K562 (cell line): Measurements from ENCODE around the gene BIRC5. TPM values are rescaled to one million over a fixed set of nuclear protein-coding genes. Genes with fewer than 3 reads are reported as not detected.

Experiments used
- ATAC-seq: fragments of 200-7000 bp; cut with Tn5 transposase; 3 replicates; pipeline ENCODE4 v1.9.1; 2020; ENCODE audit warnings: moderate library complexity
- BruUV-seq: library from RNA; stranded (reverse); fragments of 400-500 nt; replicated peaks from 2 replicates; lab custom pipeline; 2021; lab: Mats Ljungman, UMichigan
- CTCF ChIA-PET: fragments of 300-600 bp; formaldehyde crosslinking; extraction: SDS; loops from one replicate; lab custom pipeline; 2021; ENCODE audit warnings: low intra/inter-chr PET ratio; lab: Yijun Ruan, JAX
- POLR2A ChIA-PET: fragments of 300-600, 350-650 bp; sonication (Branson Sonifier 250); formaldehyde crosslinking; extraction: SDS; loops from one replicate; lab custom pipeline; 2021; ENCODE audit warnings: antibody characterized with exemption, inconsistent platforms; lab: Yijun Ruan, JAX
- DNase-seq, 4 experiments: peaks; one replicate each; pipeline versions ENCODE4 v3.0.0 to v3.0.0-alpha.2; 2011 to 2018; ENCODE audit warnings: low spot score in 3 of 4, mixed read lengths in 3 of 4; ENCODE audit errors: extremely low read depth in 1 of 4
- FAIRE-seq: peaks from 2 replicates; lab custom pipeline; 2011; peaks lifted over from hg19 to GRCh38; lab: Jason Lieb, UNC
- H2AFZ ChIP-seq: 2 replicates; pipeline ENCODE4 v1.6.0; 2011; ENCODE audit warnings: low read depth, low read length, control low read depth, inconsistent platforms
- H3K27ac ChIP-seq: fragments of 200-600 bp; 3 replicates; pipeline ENCODE4 v1.8.0; 2011; ENCODE audit warnings: low read depth, mild to moderate bottlenecking, control low read depth, inconsistent platforms, low read length, moderate library complexity, mixed read lengths; ENCODE audit errors: extremely low read depth
- H3K27me3 ChIP-seq, 2 experiments: fragments of 300-600 bp in 1 of 2; 2 replicates in 1 of 2; 3 replicates in 1 of 2; pipeline versions ENCODE4 v1.6.0 to v1.8.0; 2011; ENCODE audit warnings: inconsistent platforms in 2 of 2, low read length in 2 of 2, mild to moderate bottlenecking in 1 of 2, mixed read lengths in 1 of 2, moderate library complexity in 1 of 2; ENCODE audit not compliant: control insufficient read depth in 2 of 2, insufficient read depth in 2 of 2
- H3K36me3 ChIP-seq: fragments of 300-600 bp; 3 replicates; pipeline ENCODE4 v1.8.0; 2011; ENCODE audit warnings: mild to moderate bottlenecking, low read length, inconsistent platforms; ENCODE audit not compliant: control insufficient read depth, insufficient read depth
- H3K4me1 ChIP-seq, 2 experiments: fragments of 200-600 bp in 1 of 2; replicated peaks in 1 of 2; 2 replicates in 1 of 2; 3 replicates in 1 of 2; pipeline versions ENCODE4 v1.5.1 to v1.8.0; 2011; ENCODE audit warnings: inconsistent platforms in 2 of 2, low read length in 2 of 2, mild to moderate bottlenecking in 1 of 2, mixed read lengths in 1 of 2, moderate library complexity in 1 of 2; ENCODE audit not compliant: control insufficient read depth in 2 of 2, insufficient read depth in 2 of 2
- H3K4me2 ChIP-seq: 2 replicates; pipeline ENCODE4 v1.6.1; 2011; ENCODE audit warnings: low read length, control low read depth, inconsistent platforms, mixed read lengths; ENCODE audit not compliant: insufficient read depth
- H3K4me3 ChIP-seq: fragments of 200-600 bp; sonication (generic), shearing (Covaris generic); 2 replicates; pipeline ENCODE4 v1.5.1; 2016; ENCODE audit warnings: control low read depth, inconsistent platforms
- H3K79me2 ChIP-seq: fragments of 200-600 bp; 3 replicates; pipeline ENCODE4 v1.8.0; 2011; ENCODE audit warnings: low read length, inconsistent platforms; ENCODE audit not compliant: control insufficient read depth, insufficient read depth
- H3K9ac ChIP-seq, 2 experiments: 2 replicates each; pipeline versions ENCODE4 v1.6.0 to v1.6.1; 2011; ENCODE audit warnings: low read depth in 2 of 2, low read length in 2 of 2, control low read depth in 1 of 2, inconsistent platforms in 1 of 2, mild to moderate bottlenecking in 1 of 2, mixed read lengths in 1 of 2; ENCODE audit not compliant: insufficient read depth in 1 of 2
- H3K9me1 ChIP-seq: one replicate; pipeline ENCODE4 v1.6.0; 2011; ENCODE audit warnings: inconsistent platforms, mild to moderate bottlenecking, low read length, moderate library complexity; ENCODE audit not compliant: control insufficient read depth, insufficient read depth
- H3K9me3 ChIP-seq: replicated peaks from 2 replicates; pipeline ENCODE4 v1.5.1; 2011; ENCODE audit warnings: low read depth, low read length, inconsistent platforms; ENCODE audit not compliant: control insufficient read depth, insufficient read depth
- H4K20me1 ChIP-seq: replicated peaks from 2 replicates; pipeline ENCODE4 v1.6.1; 2011; ENCODE audit warnings: low read length, inconsistent platforms, mixed read lengths; ENCODE audit not compliant: control insufficient read depth, insufficient read depth
- ADNP ChIP-seq: fragments of 200-800 bp; sonication (Bioruptor generic); IDR thresholded peaks from 2 replicates; pipeline ENCODE4 v1.6.1; 2016; ENCODE audit warnings: missing genetic modification characterization, missing compliant biosample characterization
- BCOR ChIP-seq: fragments of 450-650 bp; IDR thresholded peaks from 2 replicates; pipeline ENCODE4 v1.6.1; 2016
- CBFA2T3 ChIP-seq: fragments of 450-650 bp; IDR thresholded peaks from 2 replicates; pipeline ENCODE4 v1.6.1; 2017
- CBX1 ChIP-seq: sonication (generic); IDR thresholded peaks from 2 replicates; pipeline ENCODE4 v1.6.1; 2016; ENCODE audit warnings: antibody characterized with exemption, low read depth, mild to moderate bottlenecking
- HDAC2 ChIP-seq: fragments of 450-650 bp; IDR thresholded peaks from 2 replicates; pipeline ENCODE4 v1.6.1; 2016; ENCODE audit warnings: mild to moderate bottlenecking
- KDM1A ChIP-seq, 2 experiments: fragments of 450-650 bp; IDR thresholded peaks; 2 replicates each; pipeline ENCODE4 v1.6.1; 2016; ENCODE audit warnings: mild to moderate bottlenecking in 2 of 2
- NR3C1 ChIP-seq: sonication (generic); formaldehyde crosslinking; IDR thresholded peaks from 2 replicates; pipeline ENCODE4 v1.8.1; 2022; ENCODE audit warnings: missing genetic modification reagents
- OTX1 ChIP-seq: fragments of 450-650 bp; formaldehyde crosslinking; IDR thresholded peaks from 2 replicates; pipeline ENCODE4 v1.4.0; 2022; ENCODE audit warnings: mild to moderate bottlenecking
- RBM25 ChIP-seq: fragments of 200-400 bp; formaldehyde crosslinking; IDR thresholded peaks from 2 replicates; pipeline ENCODE4 v1.6.1; 2018; ENCODE audit warnings: low read length, low read depth, moderate library complexity; ENCODE audit not compliant: severe bottlenecking
- REST ChIP-seq, 2 experiments: fragments of 450-650 bp; formaldehyde crosslinking in 1 of 2; IDR thresholded peaks; 2 replicates each; pipeline versions ENCODE4 v1.4.0 to v1.6.1; 2014 to 2020; ENCODE audit warnings: mild to moderate bottlenecking in 2 of 2, borderline replicate concordance in 1 of 2, low read depth in 1 of 2
- SMARCA5 ChIP-seq: fragments of 450-650 bp; IDR thresholded peaks from 2 replicates; pipeline ENCODE4 v1.6.1; 2016
- SP1 ChIP-seq: sonication (generic); formaldehyde crosslinking; IDR thresholded peaks from 2 replicates; pipeline ENCODE4 v1.8.1; 2022; ENCODE audit warnings: mild to moderate bottlenecking, missing genetic modification reagents
- ZKSCAN1 ChIP-seq: fragments of 150-350 bp; IDR thresholded peaks from 2 replicates; pipeline ENCODE4 v1.6.1; 2016; ENCODE audit warnings: low read depth, low read length
- WGBS: fragments of 100-300 bp; shearing (Covaris generic); methylation state at CpG from one replicate; pipeline ENCODE4 v1.1.6; 2016; ENCODE audit warnings: low coverage, mixed read lengths; ENCODE audit not compliant: insufficient coverage; ENCODE audit errors: missing lambda C conversion rate; 5-methylcytosine and 5-hydroxymethylcytosine counted together
- in situ Hi-C: fragments of 300-500 bp; cut with MboI; formaldehyde crosslinking; loops from 4 replicates; pipeline ENCODE4 v1.15.0; 2018; ENCODE audit warnings: inconsistent platforms, mixed read lengths
- intact Hi-C: fragments of 100-400 bp; cut with micrococcal nuclease; formaldehyde crosslinking; loops from 2 replicates; pipeline ENCODE4 v1.14.2; 2022
- polyA plus RNA-seq, 8 experiments: library from polyadenylated mRNA; depleted of rRNA in 4 of 8; stranded (reverse) in 5 of 8; unstranded in 3 of 8; fragments of >200 nt; fragmentation: Nextera tagmentation in 2 of 8; fragmentation: Illumina TruSeq in 1 of 8; extraction: Ambion mirVana in 2 of 8; extraction: Trizol in 1 of 8; gene quantifications; 2 replicates each; pipeline versions ENCODE4 v1.2.1 to v1.2.3, GENCODE V29; 2011 to 2014; ENCODE audit warnings: inconsistent platforms in 1 of 8, missing spikeins in 1 of 8
- total RNA-seq, 7 experiments: library from RNA; depleted of rRNA in 6 of 7; stranded (reverse); fragments of >200 nt in 6 of 7; fragmentation: Illumina TruSeq in 2 of 7; extraction: Trizol in 2 of 7; gene quantifications; 2 replicates each; pipeline versions ENCODE4 v1.2.1 to v1.2.3, GENCODE V29; 2011 to 2021; ENCODE audit warnings: low replicate concordance in 1 of 7
- TF ChIP-seq, protein P1 (sequence below): fragments of 450-650 bp; formaldehyde crosslinking; IDR thresholded peaks from 2 replicates; pipeline ENCODE4 v1.4.0; 2020; ENCODE audit warnings: mild to moderate bottlenecking

The BIRC5 gene
- total and polyA plus RNA-seq, 9 of the 15 experiments (the other 6 are each of a cell fraction or from before 2014, with no cell fraction given) = 64.4 to 140 (median 101) TPM

DNA sequence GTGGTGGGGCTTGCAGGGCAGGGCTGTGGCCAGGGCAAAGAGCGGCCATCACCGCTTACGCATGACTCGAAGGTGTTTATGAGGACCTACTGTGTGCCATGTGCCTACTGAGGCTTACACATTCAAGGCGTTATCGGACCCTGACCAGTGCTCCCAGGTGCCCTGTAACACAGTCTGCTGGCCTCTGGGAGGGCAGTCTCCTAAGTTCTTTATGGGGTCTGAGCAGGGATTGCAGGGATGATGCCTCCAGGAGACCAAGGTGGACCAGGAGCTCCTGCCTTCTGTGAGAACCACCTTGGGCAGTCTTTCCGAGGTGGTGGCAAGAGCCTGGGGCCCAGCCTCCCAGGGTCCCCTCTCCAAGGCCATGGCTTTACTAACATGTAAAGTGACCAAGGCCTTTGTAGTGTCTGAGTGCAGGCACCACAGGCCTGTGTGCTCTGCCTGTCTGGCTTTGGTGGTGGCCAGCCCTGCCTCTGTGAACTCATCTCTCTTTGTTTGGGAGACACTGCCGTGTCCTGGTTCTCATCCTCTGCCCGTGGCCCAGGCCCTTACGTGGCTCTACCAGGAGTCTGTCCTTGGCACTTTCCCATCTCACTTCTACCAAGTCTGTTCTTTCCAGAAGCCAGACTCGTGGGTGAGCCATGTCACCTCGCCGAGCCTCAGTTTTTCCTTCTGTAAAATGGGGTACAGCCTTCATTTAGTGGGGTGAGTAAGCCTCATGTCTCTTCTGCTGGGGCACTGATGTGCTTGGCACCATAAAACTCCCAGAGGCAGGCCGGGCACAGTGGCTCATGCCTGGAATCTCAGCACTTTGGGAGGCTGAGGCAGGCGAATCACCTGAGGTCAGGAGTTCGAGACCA lies 49.1 kb upstream of the BIRC5 start:
- POLR2A ChIA-PET = no interaction called here
- Histone ChIP-seq H3K27me3 (no peaks in the 10 kb centered on the region), H4K20me1 (peaks cover 8% of the 10 kb centered on the region), H3K4me1 (peaks cover 24 to 59% of the 10 kb centered on the region in 2 experiments; a peak in 4 of 5 replicates), H2AFZ (no peak overlapping the region), H3K79me2 (peaks cover 22% of the 10 kb centered on the region), H3K9ac (peak overlapping the region in 1 of 2 experiments; percentile 42; a peak in 1 of 4 replicates)
- intact Hi-C loops = loop anchor here (1.0 to 5.0 kb wide), 2 partner anchors 19 to 38 kb away; partner anchors contain the start of genes C17orf99 and TMC6
- WGBS = 77% methylated on average over 16 of the region's 16 CpGs
- TF ChIP-seq SMARCA5 (0 out of 2 replicates have a peak, but pooled peaks have one; percentile 54), REST (IDR thresholded peaks at IDR 0.05; ENCODE audit: borderline replicate concordance) (no peak), REST (CRISPR knock-in tag; IDR thresholded peaks at IDR 0.05; ENCODE audit: low read depth) (no peak), HDAC2 (0 out of 2 replicates have a peak, but pooled peaks have one; percentile 37), CBFA2T3 (no peak), OTX1 (CRISPR knock-in tag) (no peak), CBX1 (0 out of 2 replicates have a peak, but pooled peaks have one; percentile 40), SP1 (no peak), RBM25 (peak; percentile 65), KDM1A (IDR thresholded peaks at IDR 0.05) (peak in 1 of 2 experiments; percentile 85; a peak in 3 of 4 replicates), NR3C1 (CRISPR knock-in tag) (peak; percentile 8; the same call in 1 of the 2 replicates), ZKSCAN1 (peak; percentile 95), BCOR (peak; percentile 93), ADNP (tag) (peak; percentile 72)
- TF ChIP-seq, protein P1, sequence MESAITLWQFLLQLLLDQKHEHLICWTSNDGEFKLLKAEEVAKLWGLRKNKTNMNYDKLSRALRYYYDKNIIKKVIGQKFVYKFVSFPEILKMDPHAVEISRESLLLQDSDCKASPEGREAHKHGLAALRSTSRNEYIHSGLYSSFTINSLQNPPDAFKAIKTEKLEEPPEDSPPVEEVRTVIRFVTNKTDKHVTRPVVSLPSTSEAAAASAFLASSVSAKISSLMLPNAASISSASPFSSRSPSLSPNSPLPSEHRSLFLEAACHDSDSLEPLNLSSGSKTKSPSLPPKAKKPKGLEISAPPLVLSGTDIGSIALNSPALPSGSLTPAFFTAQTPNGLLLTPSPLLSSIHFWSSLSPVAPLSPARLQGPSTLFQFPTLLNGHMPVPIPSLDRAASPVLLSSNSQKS (CRISPR knock-in tag) = no peak
- TF ChIP-seq, all 486 proteins: peak for 9
- CTCF ChIA-PET = no interaction called here
- peaks cover 8% of the 10 kb centered on the region for H3K9me1 ChIP-seq
- no peak for DNase-seq
- no peak overlapping the region for H3K4me3 ChIP-seq
- no TSS peak for BruUV-seq
- H3K36me3 ChIP-seq = peaks cover 10% of the 10 kb centered on the region; the same call in 2 of the 3 replicates
- no peak overlapping the region; the same call in 2 of the 3 replicates for H3K27ac ChIP-seq
- no peak for ATAC-seq
- H3K4me2 ChIP-seq = no peak overlapping the region
- no peak for FAIRE-seq
- H3K9me3 ChIP-seq = no peaks in the 10 kb centered on the region
- in situ Hi-C loops = no loop called here
